Activated T-cell treated with anti-CD3 and anti-CD28 coated beads for 24 hours (primary cell): ENCODE data around the gene MACROD1.

Experiments
- DNase-seq: peaks from one replicate; pipeline ENCODE4 v3.0.0-alpha.2; 2020; ENCODE audit warnings: low read depth

Gene MACROD1

DNA sequence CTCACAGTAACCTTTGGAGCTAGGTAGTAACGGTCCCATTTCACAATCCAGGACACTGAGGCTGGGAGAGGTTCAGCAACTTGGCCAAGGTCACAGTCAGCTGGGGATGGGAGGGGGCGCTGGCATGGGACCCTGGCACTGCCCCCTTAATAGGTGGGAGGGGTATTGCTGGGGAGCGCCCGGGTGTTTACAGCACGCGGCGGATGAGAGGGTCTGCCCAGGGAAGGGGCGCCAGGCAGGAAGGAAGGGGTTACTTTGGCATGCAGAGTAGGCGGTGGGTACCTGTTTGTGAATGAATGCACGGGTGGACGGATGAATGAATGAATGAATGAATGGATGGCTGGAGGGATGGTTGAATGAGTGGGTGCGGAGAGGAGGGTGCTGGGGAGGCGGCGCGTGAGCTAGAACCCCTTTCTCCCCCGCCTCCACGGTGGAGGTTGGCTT, 130.8 kb downstream of the MACROD1 start:
- DNase-seq, result no peak

- no peak for DNase-seq
Observed at GRCh38 chr11:64034411-64034811, 131.5 kb downstream of the MACROD1 start.

DNA sequence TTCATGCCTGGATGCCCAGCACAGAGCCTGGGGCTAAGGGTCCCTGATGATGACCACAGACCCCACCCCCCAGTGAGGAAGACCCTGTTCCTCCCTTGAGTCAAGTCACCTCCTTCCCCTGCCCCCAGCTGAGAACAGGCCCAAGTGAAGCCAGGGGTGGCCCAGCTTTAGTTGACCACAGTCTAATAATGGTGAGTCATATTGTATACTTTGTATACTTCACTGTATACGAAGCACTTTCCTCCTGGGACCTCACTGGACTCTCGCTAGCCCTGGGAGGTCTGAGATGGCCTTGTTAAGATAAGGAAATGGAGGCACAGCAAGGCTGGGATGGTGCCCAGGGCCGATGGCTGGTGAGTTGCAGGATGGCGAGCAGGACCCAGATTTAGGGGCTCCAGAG, 133.9 kb downstream of the MACROD1 start:
- DNase-seq, result no peak

DNA sequence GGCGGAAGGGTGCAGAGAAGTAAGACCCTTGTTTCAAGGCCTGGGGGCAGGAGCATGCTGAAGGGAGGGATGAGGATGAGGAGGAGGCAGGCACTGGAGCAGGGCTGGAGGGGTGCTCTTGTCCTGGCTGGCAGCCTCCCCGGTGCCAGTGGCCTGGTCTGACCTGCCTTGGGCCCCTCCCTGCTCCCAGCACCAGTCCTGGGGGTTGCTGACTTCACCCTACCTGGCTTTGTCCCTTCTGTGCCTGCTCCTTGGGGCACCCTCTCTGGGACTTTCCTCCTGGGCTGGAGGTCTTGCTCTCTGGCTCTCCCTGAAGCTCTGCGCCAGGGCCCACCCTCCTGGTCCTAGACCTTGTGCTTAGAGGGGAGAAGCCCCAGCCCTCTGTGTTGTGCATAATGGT, 134.9 kb downstream of the MACROD1 start:
- DNase-seq, result no peak

GRCh38 chr11:64029773-64030172, 136.1 kb downstream of the MACROD1 start:
- no peak for DNase-seq

DNA sequence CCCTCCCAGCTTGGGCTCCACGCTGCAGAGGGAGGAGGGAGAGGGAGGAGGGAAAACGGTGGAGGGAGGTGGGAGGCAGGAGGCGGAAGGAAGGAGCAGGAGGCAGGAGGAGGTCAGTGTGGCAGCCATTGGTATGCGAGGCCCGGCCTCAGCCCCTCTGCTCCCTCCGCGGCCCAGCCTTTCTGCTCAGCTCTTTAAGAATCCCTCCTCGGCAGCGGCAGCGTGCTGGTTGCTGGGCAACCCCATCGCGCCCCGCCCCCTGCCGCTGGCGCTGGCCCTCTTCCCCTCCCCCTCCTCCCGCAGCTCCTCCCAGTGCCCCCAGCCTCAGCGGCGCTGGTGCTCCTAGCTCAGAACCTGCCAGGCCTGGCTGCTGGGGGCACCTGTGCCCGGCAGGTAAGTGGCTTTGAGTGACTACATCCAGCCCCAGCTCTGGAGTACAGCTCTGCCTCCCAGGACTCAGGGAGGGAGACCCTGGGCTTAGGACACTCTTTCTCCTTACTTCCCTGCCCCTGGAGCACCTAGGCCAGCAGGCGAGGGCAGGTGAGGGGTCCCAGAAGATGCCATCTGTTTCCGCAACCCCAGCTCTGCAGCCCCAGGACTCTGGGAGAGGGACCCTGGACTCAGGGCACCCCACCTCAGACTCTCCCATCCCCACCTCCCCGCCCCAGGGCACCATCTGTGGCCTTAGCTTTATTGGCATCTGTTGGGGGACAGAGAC, 137.4 kb downstream of the MACROD1 start:
- DNase-seq, result no peak

DNA sequence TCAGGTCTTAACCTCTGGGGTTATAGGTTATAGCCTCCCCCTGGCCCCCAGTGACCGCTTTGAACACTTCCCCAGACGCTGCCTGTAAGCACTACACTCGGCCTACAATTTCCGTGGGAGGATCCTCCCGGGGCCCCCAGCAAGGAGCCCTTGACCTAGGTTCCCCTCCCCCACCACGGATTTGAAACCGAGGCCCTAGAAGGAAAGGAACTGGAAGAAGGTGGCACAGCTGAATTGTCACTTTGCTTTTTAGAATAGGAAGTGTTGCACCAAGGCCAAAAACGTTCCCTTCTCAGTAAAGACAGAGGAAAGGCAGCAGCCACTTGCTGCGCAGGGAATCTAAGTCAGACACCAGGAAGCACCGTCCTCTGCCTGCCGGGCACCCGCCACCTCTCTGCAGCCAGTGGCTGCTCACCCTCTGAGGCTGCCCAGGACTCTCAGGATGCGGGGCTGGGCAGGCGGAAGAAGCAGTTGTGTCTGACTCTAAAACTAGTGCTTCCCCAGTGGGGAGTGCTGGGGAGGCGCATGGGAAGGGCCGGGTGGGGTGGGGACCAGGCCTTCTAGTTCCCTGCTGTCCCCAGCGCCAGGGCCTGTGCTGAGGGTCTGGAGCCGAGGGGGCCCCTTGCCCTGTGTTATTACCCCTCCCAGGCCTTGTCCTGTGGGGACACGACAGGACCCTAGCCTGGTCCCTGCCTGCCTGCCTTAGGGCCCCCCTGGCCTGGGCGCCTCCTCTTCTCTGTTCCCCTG, 138.1 kb downstream of the MACROD1 start:
- no peak for DNase-seq

- DNase-seq, result no peak
Observed at GRCh38 chr11:64026575-64027205, 139.2 kb downstream of the MACROD1 start.

DNA sequence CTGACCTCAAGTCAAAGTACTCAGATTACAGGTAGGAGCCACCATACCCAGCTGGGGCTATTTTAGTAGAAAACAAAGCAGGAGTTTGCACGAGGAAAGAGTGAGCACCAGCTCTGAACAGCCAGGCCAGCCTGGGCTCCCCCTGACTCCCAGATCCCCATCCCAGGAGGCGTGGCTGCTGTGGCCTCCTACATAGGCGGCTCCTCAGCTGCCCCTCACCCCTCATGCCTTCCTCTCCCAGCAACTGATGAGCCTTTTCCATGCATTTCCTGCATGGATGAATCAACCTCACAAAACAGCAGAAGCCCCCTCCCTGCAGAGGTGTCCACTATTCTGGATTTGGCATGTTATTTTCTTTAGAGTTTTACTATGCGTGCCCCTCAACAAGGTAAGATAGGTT, 140.7 kb downstream of the MACROD1 start:
- no peak for DNase-seq

- no peak for DNase-seq
Observed at GRCh38 chr11:64023712-64024710, 141.9 kb downstream of the MACROD1 start.

- DNase-seq, result no peak
Observed at GRCh38 chr11:64022125-64022784, 143.7 kb downstream of the MACROD1 start.

DNA sequence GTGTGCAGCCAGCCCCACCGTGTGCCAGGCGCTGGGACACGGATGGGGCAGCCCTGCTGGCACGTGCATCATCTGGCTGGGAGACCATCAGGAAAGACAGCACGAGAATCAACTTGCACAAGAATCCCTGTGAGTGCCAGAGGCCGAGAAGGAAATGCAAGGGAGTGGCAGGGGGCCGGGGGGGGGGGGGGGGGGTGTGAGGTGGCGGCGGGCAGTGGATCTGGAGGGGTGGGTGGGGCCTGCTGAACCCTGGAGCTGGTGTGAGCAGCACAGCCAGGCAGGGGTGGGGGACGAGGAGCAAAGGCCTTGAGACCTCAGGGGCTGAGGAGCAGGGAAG, 144.2 kb downstream of the MACROD1 start:
- no peak for DNase-seq

DNA sequence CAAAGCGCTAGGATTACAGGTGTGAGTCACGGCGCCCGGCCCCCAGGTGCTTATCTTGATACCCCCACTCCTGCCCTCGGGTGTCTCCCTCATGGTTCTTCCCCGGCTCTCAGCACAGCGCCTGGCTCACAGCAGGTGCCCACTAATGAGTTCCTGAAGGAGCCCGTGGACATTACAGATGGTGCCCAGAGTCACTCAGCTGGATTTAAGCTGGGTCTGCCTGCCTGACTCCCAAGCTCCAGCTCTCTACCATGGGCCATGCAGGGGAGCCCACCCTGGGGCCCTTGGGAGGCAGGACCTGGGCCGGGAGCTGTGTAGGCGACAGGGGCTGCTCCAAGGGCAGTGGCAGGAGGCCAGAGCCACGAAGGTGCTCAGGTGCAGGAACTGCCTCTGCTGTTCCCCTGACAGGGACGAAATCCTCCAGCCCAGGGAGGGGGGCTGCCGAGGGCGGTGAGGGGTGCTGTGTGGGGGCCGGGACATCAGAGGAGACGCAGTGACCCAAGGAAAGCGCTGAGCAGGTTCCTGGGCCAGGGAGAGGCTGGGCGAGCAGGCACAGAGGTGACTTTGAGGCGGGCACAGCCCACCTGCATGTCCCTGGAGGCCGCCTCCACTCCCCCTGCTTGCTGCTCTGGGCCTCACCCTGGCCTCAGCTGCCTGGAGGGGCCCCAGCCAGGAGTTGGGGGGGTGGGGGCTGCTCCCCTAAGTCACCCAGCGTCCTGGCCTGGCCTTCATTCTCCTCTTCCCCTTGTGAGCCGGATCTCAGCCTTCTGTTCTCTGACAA, 144.7 kb downstream of the MACROD1 start:
- no peak for DNase-seq

- no peak for DNase-seq
Observed at GRCh38 chr11:64019106-64020037, 146.5 kb downstream of the MACROD1 start.

DNA sequence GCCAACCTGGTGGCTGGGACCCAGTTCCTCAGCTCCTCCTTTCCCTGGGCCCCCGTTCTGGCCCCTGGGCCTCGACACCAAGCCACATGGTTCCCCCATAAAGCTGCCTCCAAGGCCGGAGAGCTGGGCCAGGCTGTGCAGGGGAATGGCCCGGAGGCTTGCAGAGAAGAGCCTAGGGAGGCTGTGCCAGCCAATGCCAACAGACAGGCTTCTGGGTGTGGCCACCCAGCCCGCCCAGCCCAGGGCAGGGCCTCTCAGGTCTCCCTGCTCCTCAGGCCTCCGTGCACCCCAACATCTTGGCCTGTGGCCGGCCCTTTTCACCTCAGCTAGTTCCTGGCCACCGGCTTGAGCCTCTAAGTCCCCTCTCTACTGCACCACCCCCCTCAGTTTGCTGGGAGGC, 147.6 kb downstream of the MACROD1 start:
- DNase-seq, result no peak

GRCh38 chr11:64017945-64018224, 148.0 kb downstream of the MACROD1 start:
- DNase-seq, result no peak

DNA sequence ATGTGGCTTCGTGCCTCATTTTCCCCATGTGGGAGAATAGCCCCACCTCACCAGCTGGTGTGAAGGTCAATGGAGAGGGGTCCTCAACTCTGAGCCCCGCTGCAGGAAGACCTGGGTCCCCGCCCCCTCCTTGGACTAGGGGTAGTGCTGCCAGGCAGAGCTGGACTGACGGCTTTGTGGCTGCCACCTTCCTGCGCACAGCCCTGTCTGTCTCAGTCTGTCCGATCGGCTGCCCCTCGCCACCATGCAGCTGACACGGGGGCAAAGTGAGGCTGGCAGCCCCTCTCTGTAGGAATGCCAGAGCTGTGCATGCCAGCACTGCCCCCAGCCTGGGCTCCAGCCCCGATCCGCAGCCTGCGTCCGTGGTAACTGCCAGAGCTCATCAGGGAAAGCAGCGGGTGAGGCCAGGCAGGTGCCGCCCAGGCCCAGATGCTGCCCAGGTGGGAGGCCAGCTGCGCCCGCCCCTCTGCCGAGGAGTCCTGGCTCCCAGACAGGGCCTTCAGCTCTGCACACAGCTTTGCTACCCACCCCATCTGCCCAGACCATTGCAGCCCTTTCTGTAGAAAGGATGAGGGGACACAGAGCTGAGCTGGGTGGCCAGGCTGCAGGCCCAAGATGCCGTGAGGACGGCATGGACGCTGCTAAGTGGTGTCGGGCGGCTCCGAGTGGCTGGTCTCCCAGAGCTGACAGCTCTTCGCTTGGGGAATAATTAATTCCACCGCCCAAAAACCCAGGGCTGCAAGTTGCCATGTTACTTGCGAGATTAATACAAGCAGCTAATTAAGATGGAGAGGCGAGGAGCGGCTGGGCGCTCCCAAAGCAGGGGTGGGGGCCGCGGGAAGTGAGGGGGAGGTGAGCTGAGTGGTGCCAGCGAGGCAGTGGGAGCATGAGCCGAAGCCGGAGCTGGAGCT, 149.7 kb downstream of the MACROD1 start:
- no peak for DNase-seq

- DNase-seq, result no peak
Observed at GRCh38 chr11:64015510-64015909, 150.4 kb downstream of the MACROD1 start.

DNA sequence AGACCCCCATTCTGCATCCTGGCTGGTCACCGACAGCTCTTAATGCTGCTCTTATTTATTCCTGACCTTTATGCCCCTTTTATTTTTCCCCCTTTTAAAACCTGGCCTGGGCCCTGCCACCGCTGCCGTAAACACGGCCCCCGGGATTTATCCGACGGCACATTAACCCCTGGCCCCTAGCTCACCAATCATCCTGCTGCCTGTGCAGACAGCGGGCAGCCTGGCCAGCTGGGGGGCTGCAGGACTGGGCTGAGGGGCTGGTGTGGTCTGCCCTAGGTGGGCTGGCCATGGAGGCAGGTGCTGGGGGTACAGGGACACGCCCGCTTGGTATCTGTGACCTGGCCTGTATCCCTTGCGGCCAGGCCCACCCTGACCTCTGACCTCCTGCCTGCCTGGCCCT, 151.6 kb downstream of the MACROD1 start:
- DNase-seq, result no peak
